HG03575 (cell line): ENCODE results near the gene METAP2.

ENCODE experiments used
- ATAC-seq: cut with Tn5 transposase; IDR thresholded peaks from one replicate; pipeline ENCODE4 v1.9.1; 2021; ENCODE audit not compliant: unreplicated experiment, insufficient number of reproducible peaks, low FRiP score; ENCODE audit errors: extremely low read depth

Gene METAP2

DNA sequence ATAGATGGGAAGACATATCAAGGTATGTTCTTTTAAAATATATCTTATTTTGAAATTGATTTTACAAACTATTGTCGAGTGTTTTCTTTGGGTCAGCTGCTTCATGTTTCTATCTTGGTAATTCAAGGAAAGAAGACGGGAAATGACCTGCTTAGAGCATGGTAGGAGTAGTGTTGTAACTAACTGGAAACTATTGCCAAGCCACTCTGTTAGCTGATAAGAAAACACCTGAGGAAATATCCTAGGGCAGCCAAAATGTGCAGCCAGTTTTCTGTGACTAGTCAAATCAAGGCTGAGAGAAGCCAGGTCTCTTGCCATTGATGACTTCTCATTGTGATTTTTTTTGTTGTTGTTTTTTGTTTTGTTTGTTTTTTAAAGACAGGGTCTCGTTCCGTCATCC, 30.2 kb downstream of the METAP2 start:
- no peak for ATAC-seq

DNA sequence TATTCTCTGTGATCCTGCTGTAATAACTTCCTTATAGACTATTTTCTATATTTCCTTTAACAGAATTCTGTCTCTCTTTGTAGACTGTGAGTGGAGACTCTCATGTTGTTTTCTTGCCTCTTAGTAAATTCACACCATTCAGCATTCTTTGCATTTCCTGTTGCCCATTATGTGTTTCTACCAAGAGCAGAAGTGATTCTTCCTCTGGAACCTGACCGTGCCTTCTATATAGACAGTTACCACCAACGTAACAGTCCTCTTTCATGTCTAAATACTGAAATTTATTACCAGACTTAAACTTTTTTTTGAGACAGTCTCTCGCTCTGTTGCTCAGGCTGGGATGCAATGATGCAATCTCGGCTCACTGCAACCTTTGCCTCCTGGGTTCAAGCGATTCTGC, 31.1 kb downstream of the METAP2 start:
- no peak for ATAC-seq

DNA sequence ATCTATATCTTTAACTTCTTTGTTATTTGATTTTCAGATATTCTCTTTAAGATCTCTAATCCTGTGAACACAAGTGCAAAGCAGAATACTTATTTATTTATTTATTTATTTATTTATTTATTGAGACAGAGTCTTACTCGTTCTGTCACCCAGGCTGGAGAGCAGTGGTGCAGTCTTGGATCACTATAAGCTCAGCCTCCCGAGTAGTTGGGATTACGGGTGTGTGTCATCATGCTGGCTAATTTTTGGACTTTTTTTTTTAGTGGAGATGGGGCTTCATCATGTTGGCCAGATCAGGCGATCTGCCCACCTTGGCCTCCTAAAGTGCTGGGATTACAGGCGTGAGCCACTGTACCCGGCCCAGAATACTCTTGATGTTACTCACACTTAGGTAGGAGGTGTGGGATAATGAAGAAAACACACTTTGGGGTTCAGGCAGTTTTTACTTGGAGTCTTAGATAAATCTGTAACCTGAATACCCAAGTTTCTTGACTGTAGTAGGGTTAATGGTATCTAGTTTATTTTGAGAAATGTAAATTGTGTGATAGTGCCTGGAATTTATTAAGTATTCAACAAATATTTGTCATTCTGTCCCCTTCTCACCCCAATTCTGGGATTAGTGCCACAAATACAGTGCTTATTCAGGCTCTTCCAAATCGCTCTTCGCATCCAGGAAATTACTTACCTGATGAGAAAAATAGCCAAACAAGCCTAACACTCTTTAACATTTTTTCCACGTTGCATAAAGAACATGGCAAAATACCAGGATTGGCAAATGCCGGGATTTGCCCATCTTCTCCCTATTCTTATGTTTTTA, 33.0 kb downstream of the METAP2 start:
- ATAC-seq = no peak

DNA sequence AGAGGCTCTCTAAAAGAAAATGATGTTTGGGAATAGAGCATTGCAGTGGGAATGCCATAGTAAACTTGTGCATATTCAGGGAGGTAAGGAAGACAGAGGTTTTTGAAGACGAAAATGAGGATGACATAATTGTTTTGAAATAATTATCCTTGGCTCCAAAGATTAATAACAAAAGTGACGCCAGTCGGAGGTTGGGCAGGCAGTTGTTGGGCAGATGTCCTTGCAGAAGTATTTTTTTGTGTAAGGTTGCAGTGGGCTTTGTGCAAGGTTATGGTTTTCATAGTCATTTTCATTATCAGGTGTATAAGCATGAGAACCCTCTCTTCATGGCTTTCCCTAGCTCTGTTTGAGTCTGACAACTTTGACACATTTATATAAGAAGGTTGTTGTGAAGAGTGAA, 35.3 kb downstream of the METAP2 start:
- no peak for ATAC-seq

DNA sequence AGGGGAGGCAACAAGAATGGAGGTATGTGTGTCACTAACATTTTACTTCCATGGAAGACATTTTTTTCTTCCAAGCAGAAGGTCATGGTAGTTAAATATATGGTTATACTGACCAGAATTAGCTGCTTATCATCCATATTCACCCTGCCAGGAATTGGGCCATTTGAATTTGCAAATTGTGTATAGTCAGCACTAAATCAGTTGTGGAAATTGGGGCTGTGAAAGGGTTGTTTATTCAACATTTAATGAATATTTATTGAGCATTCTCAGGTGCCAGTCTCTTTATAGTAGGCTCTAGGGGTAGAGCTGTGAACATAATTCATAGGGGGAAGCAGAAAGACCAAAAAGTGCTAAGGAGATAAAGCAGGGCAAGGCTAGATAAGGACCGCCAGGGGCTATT, 38.0 kb downstream of the METAP2 start:
- ATAC-seq = no peak

DNA sequence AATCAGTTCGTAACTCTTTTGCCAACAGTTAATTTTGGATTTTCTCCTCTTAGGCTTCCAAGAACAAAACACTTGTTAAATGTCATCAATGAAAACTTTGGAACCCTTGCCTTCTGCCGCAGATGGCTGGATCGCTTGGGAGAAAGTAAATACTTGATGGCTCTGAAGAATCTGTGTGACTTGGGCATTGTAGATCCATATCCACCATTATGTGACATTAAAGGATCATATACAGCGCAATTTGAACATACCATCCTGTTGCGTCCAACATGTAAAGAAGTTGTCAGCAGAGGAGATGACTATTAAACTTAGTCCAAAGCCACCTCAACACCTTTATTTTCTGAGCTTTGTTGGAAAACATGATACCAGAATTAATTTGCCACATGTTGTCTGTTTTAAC, 39.6 kb downstream of the METAP2 start:
- no peak for ATAC-seq

DNA sequence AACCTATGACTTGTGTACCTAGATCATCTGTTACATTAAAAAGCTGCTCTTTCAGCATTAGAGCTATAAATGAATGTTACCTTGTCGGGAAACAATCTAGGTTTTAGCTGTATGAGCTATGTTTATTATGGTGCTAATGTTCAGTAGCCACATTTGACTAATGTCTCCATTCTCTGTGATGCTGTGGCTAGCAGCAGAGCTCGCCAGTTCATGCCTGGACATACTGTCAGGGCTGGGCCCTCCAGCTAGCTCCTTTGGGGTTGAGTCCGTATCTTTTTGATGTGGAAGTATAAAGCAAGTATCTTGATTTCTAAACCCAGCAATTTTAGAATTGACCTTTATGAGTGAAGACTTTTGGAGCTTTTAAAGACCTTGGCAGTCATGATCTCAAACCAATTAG, 41.2 kb downstream of the METAP2 start:
- no peak for ATAC-seq

DNA sequence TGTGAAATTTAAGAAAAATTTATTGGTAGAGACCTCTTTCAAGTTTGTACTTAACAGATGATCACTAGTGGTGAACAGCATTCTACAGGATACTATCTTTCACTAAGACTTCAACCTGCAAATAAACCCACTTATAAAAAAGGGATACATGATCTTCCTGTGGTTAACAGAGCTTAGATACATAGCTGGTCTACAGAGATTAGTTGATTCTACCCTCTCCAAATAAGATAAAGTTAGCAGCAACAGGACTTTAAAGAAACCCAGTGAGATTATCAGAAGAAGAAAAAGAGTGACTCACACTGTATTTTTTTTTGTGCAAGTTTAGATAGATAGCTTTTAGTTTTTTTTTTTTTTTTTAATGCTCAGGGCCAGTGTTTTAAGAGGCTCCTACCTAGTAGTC, 42.8 kb downstream of the METAP2 start:
- ATAC-seq = no peak

DNA sequence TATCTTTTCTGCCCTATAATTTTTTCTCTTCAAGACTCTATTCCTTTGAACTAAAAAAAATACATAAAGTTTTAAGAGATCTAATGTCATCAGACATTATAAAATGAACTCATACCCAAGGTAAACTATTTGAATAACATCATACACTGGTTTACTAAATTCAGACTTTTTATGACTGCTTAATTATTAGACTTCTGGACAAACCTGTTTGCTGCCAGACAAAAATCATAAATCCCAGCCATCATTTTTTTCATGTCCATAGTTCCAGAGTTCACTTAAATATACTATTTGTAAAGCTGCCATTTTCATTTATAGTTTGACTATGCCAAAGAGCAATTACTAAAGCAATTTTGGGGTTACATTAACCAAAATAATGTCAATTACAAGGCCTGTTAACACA, 43.3 kb downstream of the METAP2 start:
- no peak for ATAC-seq

DNA sequence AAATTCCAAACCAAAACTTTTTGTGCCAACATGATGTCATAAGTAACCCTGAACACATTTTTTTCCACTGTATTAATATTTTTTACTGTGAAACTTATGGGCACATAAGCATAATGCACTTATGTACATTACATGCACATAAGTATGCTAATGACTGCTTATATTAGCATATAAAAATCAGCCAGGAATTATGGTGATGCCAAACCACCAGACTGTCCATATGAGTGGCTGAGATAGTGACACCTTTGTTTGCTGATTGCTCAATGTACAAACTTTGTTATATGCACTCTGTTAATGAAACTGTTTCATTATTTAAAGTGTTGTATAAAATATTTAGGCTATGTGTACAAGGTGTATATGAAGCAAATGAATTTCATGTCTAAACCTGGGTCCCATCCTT, 45.0 kb downstream of the METAP2 start:
- no peak for ATAC-seq

DNA sequence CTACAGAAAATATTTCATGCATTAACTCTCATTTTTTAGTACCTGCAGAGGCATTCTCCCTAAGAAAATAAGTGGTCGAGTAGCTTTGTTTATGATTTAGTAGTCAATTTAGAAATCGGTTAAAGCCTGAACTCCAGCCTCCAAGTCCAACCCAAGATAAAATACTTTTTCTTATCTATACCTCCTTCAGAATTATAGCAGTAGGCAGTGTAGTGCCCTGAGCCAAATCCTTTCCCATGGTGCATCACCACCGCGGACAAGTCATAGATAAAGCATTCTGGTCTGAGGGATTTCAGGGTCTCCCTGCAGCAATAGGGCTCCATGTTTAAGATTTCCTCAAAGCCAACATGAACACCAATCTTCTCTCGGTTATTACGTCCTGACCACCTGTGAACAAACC, 46.9 kb downstream of the METAP2 start:
- ATAC-seq = no peak

DNA sequence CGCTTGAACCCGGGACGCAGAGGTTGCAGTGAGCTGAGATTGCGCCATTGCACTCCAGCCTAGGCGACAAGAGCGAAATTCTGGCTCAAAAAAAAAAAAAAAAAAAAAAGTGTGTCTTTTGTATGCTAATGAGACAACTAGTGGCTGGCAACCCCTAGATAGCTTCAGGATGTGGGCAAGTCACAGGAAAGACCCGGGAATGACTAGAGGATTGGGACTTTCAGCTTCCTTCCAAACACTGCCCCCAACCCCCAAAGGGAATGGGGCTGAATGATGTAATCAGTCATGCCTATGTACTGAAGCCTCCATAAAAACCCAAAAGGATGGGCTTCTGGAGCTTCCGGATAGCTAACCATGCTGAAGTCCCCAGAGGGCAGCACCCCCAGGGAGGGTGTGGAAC, 48.7 kb downstream of the METAP2 start:
- ATAC-seq = no peak

DNA sequence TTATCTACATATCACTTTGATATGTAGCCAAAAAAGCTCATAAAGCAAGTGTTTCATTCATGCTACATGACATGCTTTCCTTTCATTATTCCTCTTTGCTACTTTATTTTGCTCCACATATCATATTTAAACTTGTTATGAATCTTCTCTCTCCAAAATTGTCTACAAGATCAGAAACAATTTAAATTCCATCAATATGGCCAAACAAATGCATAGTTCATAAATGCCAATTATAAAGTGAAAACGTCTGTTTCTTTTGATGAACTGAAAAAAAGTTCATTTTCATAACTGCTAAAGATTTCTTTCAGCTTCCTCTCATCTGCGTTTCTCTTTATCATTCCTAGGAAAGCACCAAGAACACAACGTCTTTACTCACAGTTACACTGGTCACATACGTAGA, 54.5 kb downstream of the METAP2 start:
- no peak for ATAC-seq

DNA sequence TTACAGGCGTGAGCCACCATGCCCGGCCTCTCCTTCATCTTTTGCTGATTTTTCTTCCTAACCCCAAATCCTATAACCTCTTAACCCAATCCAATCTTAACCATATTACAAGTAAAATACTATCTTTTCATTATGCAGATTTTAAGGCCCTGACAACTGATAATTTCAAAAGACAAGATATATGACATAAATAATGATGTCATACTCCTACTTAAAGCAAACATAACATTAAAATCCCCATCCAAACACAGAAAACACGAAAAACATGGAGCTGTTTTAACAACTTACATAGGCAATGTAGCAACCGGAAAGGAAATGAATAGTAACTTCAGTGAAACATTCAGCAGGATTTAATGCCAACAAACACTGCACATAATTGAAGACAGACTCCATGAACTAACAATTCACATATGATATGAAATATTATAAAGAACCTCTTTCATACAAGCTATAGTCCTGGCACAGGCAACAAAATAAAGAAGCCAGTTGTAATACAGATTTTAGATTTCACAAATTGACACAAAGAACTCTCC, 55.8 kb downstream of the METAP2 start:
- ATAC-seq = no peak

DNA sequence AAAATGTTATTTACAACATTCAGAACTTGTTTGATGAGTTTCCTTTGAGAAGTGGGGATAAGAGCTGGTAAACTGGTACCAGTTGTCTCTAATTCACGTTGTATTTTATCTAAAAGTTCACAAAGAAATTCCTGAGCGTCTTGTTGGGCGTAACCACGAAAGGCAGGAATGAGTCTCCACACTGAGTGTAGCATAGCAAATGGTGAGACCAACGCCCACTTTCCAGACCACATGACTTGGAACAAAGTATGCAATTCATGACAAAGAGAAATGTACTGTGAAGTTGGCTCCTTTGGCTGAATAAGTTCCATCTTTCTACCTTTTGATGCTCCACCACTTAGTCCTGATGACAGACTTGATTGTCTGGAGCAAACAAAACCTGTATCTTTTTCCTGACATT, 58.9 kb downstream of the METAP2 start:
- ATAC-seq = no peak

DNA sequence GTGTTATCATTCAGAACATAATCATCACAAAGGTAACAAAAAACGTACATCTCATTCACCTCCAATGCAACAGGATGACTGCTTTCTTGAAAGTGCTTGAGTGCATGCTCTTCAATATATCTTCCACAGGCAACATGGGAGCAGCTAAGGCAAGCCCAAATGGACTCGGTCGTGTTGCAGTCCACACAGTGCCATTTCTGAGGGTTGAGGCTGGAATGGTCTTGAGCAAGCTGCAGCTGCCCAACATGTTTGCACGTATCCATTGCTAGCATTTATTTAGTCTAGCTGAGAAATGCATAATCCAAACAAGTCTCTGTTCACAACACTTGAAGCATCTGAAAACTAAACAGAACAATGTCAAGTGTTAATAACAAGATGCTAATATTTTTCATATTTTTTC, 60.0 kb downstream of the METAP2 start:
- ATAC-seq = no peak

DNA sequence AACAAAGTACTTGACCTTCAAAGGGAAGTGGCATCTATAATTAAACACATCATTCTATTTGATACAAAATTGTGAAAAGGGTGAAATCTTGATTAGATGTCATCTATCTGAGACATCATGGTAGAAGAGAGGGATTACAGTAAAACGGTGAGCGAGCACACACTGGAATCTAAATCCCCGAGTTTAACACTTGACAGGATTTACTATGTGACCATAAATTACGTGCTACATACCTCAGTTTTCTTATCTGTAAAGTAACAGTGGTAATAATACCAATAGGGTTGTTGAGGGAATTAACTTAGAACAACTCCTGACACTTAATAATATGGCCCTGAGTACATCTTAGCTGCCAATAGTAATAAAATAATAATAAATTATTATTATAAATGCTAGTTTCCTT, 64.1 kb downstream of the METAP2 start:
- ATAC-seq = no peak

DNA sequence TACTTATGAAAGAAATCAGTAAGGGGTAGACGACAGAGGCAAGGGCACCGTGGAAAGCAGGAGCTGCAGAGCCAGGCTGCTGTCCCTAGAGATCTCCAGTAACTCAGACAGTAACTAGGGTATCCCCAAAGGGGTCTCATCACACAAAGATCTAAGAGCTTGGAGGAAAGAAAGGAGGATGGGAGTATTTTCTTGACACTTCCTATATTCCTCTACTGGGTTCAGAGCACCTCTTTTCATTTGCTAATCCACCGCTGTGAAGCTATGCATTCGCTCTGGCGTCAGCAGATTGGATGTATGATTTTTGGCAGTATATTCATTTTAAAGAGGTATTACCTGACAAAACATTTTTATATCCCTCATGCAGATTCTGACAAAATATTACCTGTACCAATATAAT, 64.7 kb downstream of the METAP2 start:
- ATAC-seq = no peak

DNA sequence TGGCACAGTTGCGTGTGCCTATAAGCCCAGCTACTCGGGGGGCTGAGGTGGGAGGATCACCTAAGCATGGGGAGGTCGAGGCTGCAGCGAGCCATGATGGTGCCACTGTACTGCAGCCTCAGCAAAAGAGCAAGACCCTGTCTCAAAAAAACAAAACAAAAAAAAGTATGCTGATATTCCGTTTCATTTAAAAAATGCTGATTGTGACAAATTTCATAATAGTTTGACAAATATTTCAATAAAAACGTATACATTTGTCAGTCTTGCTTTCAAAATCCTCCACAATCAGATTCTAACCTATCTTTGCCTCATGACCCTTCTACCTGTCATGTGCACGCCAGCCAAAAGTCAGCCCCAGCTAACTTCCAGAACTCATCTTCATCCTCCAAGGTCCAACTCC, 67.5 kb downstream of the METAP2 start:
- ATAC-seq = no peak

DNA sequence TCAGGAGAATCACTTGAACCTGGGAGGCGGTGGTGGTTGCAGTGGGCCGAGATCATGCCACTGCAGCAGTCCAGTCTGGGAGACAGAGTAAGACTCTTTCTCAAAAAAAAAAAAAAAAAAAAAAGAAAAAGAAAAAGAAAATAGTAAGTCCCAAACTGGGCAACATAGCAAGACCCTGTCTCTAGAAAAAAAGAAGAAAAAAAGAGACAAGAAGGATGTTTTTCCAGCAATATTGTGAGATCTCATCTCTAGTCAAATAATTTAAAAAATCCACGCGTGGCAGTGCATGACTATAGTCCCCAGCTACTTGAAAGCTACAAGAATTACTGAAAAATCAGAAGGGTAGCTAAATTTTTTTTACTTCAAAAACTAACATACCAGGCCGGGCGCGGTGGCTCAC, 69.4 kb downstream of the METAP2 start:
- no peak for ATAC-seq

DNA sequence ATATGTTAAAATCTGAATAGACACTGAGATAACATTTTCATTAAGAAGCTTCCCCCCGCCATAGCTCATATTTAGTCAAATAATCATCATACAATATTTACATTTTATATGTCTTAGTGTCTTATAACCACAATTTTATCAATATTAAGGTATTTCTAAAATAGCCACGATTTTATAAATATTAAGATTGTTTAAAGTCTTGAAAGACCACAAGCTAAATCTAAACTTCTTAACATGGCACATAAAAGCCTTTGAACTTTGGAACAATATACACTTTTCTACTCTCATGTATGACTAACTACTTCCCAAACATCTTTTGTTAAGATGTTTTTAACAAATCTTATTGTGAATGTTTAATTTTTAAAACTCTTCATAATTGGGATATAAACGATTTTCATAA, 70.8 kb downstream of the METAP2 start:
- ATAC-seq = no peak
